ENCODE results near the gene RAB11FIP3. TPM values are rescaled to one million over a fixed set of nuclear protein-coding genes. Genes with fewer than 3 reads are reported as not detected.
A peak's percentile ranks its signal among the peaks of the same experiment; 100 is the strongest.

The RAB11FIP3 gene
- total and polyA plus RNA-seq, 2 of the 13 experiments (the other 11 are each of a cell fraction or from before 2014, with no cell fraction given), result 34.3 to 57.6 TPM

GRCh38 chr16:558298-559020 is 133.0 kb downstream of the RAB11FIP3 start (continued):
- peak; percentile 95 for TF ChIP-seq ARID4A (CRISPR knock-in tag; IDR thresholded peaks at IDR 0.05; ENCODE audit: borderline replicate concordance)
- TF ChIP-seq NR2F6 (IDR thresholded peaks at IDR 0.05), result peak; percentile 82
- TF ChIP-seq NR2F6 (CRISPR knock-in tag; IDR thresholded peaks at IDR 0.05), result peak; percentile 94
- TF ChIP-seq ZNF414 (CRISPR knock-in tag; IDR thresholded peaks at IDR 0.05), result peak; percentile 94; the same call in 1 of the 2 replicates
- peak; percentile 77; the same call in 1 of the 2 replicates for TF ChIP-seq MYPOP (CRISPR knock-in tag; IDR thresholded peaks at IDR 0.05)
- TF ChIP-seq RXRA (CRISPR knock-in tag; IDR thresholded peaks at IDR 0.05), result peak; percentile 95
- 0 out of 2 replicates have a peak, but pooled peaks have one; percentile 47 for TF ChIP-seq ZNF800 (CRISPR knock-in tag; IDR thresholded peaks at IDR 0.05)
- no peak for TF ChIP-seq PHB2 (IDR thresholded peaks at IDR 0.05; ENCODE audit: partially characterized antibody)
- TF ChIP-seq ZNF891 (CRISPR knock-in tag; IDR thresholded peaks at IDR 0.05), result no peak
- peak; percentile 81 for TF ChIP-seq PITX1 (CRISPR knock-in tag; IDR thresholded peaks at IDR 0.05)
- peak; percentile 64; the same call in 1 of the 2 replicates for TF ChIP-seq ZFP91 (CRISPR knock-in tag; IDR thresholded peaks at IDR 0.05; ENCODE audit: borderline replicate concordance)
- peak; percentile 89 for TF ChIP-seq TBX3 (IDR thresholded peaks at IDR 0.05; ENCODE audit: borderline replicate concordance)
- TF ChIP-seq ZNF10 (CRISPR knock-in tag; IDR thresholded peaks at IDR 0.05; ENCODE audit: borderline replicate concordance, low read depth), result no peak
- TF ChIP-seq ZNF766 (CRISPR knock-in tag; IDR thresholded peaks at IDR 0.05; ENCODE audit: borderline replicate concordance), result no peak
- TF ChIP-seq ZBTB33 (CRISPR knock-in tag; IDR thresholded peaks at IDR 0.05), result peak; percentile 68
